ENCODE results near the gene YBX3. TPM values are rescaled to one million over a fixed set of nuclear protein-coding genes. Genes with fewer than 3 reads are reported as not detected.
A peak's percentile ranks its signal among the peaks of the same experiment; 100 is the strongest.

The YBX3 gene
- total and polyA plus RNA-seq, 12 donors: 72.6 to 336 (median 156) TPM

DNA sequence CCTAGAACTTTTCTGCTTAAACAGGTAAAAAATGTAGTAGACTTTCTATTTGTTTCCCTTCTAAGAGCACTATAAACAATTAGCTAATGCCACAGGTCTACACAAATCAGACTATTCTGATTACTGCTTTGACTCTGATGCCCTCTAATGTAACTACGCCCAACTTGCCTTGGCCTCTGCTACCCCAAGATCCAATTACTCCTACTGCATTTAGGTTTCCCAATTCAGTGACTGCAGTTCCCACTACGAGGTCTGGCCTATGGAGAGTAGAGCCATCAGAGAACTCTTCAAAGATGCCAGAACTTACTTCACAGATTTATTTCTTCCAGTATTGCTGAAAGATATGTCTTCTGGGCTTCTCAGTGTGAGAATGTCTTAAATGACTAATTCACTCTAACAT, 34.0 kb downstream of the YBX3 start:
- Histone ChIP-seq H3K36me3 (replicated peaks in 1 of 2) (no peaks in the 10 kb centered on the region), H3K4me1 (replicated peaks in 1 of 2) (no peaks in the 10 kb centered on the region), H3K4me3 (no peak overlapping the region), H3K27me3 (no peaks in the 10 kb centered on the region), H3K27ac (no peak overlapping the region), H3K9me3 (replicated peaks in 1 of 3) (no peaks in the 10 kb centered on the region)
- 68 to 94% (median 85%) methylated on average over 2 of the region's 2 CpGs for WGBS, 4 donors
- no peak for DNase-seq
- TF ChIP-seq, protein P1, sequence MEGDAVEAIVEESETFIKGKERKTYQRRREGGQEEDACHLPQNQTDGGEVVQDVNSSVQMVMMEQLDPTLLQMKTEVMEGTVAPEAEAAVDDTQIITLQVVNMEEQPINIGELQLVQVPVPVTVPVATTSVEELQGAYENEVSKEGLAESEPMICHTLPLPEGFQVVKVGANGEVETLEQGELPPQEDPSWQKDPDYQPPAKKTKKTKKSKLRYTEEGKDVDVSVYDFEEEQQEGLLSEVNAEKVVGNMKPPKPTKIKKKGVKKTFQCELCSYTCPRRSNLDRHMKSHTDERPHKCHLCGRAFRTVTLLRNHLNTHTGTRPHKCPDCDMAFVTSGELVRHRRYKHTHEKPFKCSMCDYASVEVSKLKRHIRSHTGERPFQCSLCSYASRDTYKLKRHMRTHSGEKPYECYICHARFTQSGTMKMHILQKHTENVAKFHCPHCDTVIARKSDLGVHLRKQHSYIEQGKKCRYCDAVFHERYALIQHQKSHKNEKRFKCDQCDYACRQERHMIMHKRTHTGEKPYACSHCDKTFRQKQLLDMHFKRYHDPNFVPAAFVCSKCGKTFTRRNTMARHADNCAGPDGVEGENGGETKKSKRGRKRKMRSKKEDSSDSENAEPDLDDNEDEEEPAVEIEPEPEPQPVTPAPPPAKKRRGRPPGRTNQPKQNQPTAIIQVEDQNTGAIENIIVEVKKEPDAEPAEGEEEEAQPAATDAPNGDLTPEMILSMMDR (IDR thresholded peaks at IDR 0.05): no peak
- no peak for TF ChIP-seq POLR2A (IDR thresholded peaks at IDR 0.05)
- intact Hi-C loops (cut with DNase I): no loop called here

DNA sequence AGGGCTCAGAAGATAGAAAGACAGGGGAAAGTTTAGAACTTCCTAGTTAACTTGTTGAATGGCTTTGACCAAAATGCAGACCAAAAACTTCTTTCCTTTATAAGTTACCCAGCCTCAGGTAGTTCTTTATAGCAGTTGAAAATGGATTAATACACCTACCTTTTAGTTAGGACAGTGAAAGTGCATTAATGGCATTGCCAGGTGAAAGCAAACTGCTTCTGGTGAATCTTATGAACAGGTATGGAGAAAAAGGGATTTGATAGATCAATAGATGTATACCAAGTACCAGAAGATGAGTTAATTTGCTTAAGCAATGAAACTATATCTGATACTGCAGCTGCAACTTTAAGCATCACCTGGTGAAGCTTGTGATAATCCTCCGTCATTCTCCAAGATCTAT, 35.1 kb downstream of the YBX3 start:
- DNase-seq: no peak
- H3K4me3 ChIP-seq: no peak overlapping the region
- H3K4me1 ChIP-seq (replicated peaks in 1 of 2): no peaks in the 10 kb centered on the region
- TF ChIP-seq, protein P1 (IDR thresholded peaks at IDR 0.05): no peak
- no peak for TF ChIP-seq POLR2A (IDR thresholded peaks at IDR 0.05)
- 82 to 96% (median 92%) methylated on average over 1 of the region's 1 CpG for WGBS, 4 donors
- no peaks in the 10 kb centered on the region for H3K27me3 ChIP-seq
- H3K36me3 ChIP-seq (replicated peaks in 1 of 2): no peaks in the 10 kb centered on the region
- intact Hi-C loops (cut with DNase I): no loop called here
- no peak overlapping the region for H3K27ac ChIP-seq
- no peaks in the 10 kb centered on the region for H3K9me3 ChIP-seq (replicated peaks in 1 of 3)

DNA sequence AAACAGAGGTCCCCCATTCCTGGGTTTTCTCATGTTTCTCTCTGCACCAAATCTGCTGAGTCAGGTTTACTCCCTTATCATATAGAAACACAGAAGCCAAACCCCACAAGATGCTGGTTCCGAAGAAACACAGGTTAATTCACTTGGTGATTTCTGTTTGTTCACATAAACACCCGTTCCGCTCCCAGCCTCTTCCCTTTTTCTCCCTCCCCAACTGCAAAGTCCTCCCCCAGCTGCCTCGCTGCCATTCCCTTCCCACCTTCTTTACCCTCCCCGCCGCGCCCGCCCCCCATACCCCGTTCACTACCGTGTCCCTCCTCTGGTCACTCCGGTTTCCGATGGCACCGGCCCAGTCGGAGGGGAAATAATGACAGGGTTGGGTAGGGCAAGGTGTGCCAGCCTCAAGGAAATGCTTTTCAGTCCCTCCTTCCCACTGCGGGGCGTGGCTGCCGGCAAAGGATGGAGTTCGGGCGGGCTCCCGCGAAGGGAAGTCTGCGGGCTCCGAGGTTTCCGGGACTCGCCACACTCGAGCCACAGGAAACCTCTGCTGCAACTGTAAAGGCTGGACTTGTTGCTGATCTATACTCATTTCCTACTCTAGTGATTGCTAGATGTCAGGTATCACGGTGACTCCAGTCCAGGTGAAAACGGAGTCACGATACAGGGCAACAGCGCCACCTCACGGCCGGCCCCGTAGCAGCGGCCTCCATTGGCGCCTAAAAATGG, 49.3 kb downstream of the YBX3 start, which contains the start of gene STYK1:
STYK1 (minus strand) TSS at position 394 of the 726 bp plus-strand sequence. CDS start 39,434 bp downstream, outside the sequence.
- intact Hi-C loops (cut with DNase I): no loop called here
- peaks cover 0 to 7% of the 10 kb centered on the region in 2 donors for H3K4me1 ChIP-seq (replicated peaks in 1 of 2)
- H3K27ac ChIP-seq: no peak within 1 kb of the TSS
- H3K4me3 ChIP-seq: peak within 1 kb of the TSS in 1 of 4 donors; percentile 38
- H3K36me3 ChIP-seq (replicated peaks in 1 of 2): no peaks in the 10 kb centered on the region
- DNase-seq: peak; percentile 14 to 55 (median 28)
- peaks cover 19% of the 10 kb centered on the region for H3K27me3 ChIP-seq
- TF ChIP-seq, protein P1 (IDR thresholded peaks at IDR 0.05): peak; percentile 32 to 66 (median 48)
- TF ChIP-seq POLR2A (IDR thresholded peaks at IDR 0.05): no peak
- 1 to 2% (median 2%) methylated on average over 24 to 35 of the region's 35 CpGs for WGBS, 4 donors
- no peaks in the 10 kb centered on the region for H3K9me3 ChIP-seq (replicated peaks in 1 of 3)

DNA sequence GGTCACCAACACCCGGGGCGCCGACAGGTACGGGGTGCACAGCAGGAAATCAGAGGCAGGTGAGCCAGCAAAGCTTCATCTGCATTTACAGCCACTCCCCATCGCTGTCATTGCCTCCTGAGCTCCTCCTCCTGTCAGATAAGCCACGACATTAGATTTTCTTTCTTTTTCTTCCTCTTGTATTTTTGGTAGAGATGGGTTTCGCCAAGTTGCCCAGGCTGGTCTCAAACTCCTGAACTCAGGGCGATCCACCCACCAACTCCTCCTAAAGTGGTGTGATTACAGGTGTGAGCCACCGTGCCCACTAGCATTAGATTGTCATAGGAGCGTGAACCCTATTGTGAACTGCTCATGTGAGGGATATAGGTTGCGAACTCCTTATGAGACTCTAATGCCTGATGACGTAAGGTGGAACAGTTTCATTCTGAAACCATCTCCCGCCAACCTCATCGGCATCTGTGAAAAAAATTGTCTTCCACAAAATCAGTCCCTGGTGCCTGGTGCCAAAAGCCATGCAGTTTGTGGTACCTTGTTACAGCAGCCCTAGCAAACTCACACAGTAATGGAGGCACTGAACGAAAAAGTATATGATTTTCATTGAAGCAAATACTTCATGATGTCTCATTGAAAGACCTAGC, 50.8 kb downstream of the YBX3 start:
- Histone ChIP-seq H3K27me3 (peaks cover 22% of the 10 kb centered on the region), H3K9me3 (replicated peaks in 1 of 3) (no peaks in the 10 kb centered on the region), H3K27ac (no peak overlapping the region), H3K4me3 (no peak overlapping the region), H3K4me1 (replicated peaks in 1 of 2) (peaks cover 0 to 7% of the 10 kb centered on the region in 2 donors), H3K36me3 (replicated peaks in 1 of 2) (no peaks in the 10 kb centered on the region)
- intact Hi-C loops (cut with DNase I): no loop called here
- WGBS, 4 donors: 76 to 80% (median 77%) methylated on average over 15 of the region's 15 CpGs
- DNase-seq: no peak
- no peak for TF ChIP-seq POLR2A (IDR thresholded peaks at IDR 0.05)
- TF ChIP-seq, protein P1 (IDR thresholded peaks at IDR 0.05): no peak
